ENCODE measurements around the gene ZNF503.
"Not testable (repeated sequence)": the region's sequence is repeated elsewhere in the genome, so short reads cannot be mapped to it uniquely, and the experiment has no call there.

ZNF503 gene

DNA sequence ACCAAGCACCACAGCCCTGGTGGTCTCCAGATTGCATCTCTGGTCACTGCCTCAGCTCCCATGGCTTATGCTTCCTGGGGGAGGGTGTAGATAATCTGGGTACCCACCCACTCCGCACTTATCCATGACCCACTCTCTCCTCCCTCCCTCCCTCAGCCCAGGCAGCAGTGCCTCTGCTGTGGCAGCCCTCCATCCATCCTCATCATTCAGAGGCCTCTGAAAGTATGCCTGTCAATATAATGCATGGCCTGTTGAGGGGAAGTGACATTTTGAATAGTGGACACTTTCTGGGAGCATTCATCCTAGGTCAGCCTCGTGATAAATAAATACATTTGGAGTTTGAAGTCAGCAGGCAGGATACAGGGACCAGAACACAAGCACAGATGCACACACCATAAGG, 23.2 kb downstream of the ZNF503 start:
- H3K4me3 ChIP-seq (ENCODE audit: low read depth in 1 of 2, low read length in 2 of 2): no peak overlapping the region
- no peak overlapping the region for H3K27ac ChIP-seq (ENCODE audit: low read length)
- no peaks in the 10 kb centered on the region for H3K4me1 ChIP-seq (ENCODE audit: control insufficient read depth in 1 of 2, insufficient read depth in 2 of 2, low read length in 2 of 2)
- no peaks in the 10 kb centered on the region for H3K27me3 ChIP-seq (ENCODE audit: low read depth, low read length)
- no peaks in the 10 kb centered on the region for H3K36me3 ChIP-seq (ENCODE audit: control insufficient read depth in 1 of 2, insufficient read depth in 2 of 2, low read length in 2 of 2)
- H3K9me3 ChIP-seq (ENCODE audit: control insufficient read depth in 1 of 2, low read length in 2 of 2): no peaks in the 10 kb centered on the region

DNA sequence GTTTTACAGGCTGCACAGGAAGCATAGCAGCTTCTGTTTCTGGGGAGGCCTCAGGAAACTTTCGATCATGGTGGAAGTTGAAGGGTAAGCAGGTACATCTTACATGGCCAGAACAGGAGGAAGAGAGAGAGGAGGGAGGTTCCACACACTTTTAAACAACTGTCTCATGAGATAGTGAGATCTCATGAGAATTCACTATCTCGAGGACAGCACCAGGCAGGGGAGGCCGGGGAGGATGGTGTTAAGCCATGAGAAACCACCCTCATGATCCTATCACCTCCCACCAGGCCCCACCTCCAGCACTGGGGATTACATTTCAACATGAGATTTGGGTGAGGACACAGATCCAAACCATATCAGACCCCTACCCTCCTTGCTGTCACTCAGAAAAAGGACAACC, 23.7 kb downstream of the ZNF503 start:
- Histone ChIP-seq H3K27ac (ENCODE audit: low read length) (no peak overlapping the region), H3K4me3 (ENCODE audit: low read depth in 1 of 2, low read length in 2 of 2) (no peak overlapping the region), H3K9me3 (ENCODE audit: control insufficient read depth in 1 of 2, low read length in 2 of 2) (no peaks in the 10 kb centered on the region), H3K36me3 (ENCODE audit: control insufficient read depth in 1 of 2, insufficient read depth in 2 of 2, low read length in 2 of 2) (no peaks in the 10 kb centered on the region), H3K4me1 (ENCODE audit: control insufficient read depth in 1 of 2, insufficient read depth in 2 of 2, low read length in 2 of 2) (no peaks in the 10 kb centered on the region), H3K27me3 (ENCODE audit: low read depth, low read length) (no peaks in the 10 kb centered on the region)

DNA sequence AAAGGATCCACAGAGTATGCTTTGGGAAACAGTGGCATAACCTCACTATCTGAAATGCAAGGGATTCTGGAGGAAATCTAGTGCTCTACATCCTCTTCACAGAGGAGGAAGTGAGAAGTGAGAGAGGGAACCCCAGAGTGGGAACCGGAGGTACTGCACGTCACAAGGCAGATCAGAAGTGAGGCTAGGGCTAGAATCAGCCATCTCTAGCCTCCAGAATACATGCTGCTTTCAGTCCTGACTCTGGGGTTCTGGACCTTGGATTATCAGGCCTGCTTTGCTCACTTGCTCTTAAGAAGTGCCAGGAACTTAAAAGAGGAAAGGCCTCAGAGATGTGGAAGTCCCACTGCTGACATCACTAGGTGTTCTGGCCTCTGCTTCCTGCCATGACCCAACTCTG, 25.7 kb downstream of the ZNF503 start:
- no peaks in the 10 kb centered on the region for H3K36me3 ChIP-seq (ENCODE audit: control insufficient read depth in 1 of 2, insufficient read depth in 2 of 2, low read length in 2 of 2)
- H3K27ac ChIP-seq (ENCODE audit: low read length): no peak overlapping the region
- no peaks in the 10 kb centered on the region for H3K27me3 ChIP-seq (ENCODE audit: low read depth, low read length)
- no peak overlapping the region for H3K4me3 ChIP-seq (ENCODE audit: low read depth in 1 of 2, low read length in 2 of 2)
- H3K9me3 ChIP-seq (ENCODE audit: control insufficient read depth in 1 of 2, low read length in 2 of 2): no peaks in the 10 kb centered on the region
- H3K4me1 ChIP-seq (ENCODE audit: control insufficient read depth in 1 of 2, insufficient read depth in 2 of 2, low read length in 2 of 2): no peaks in the 10 kb centered on the region

DNA sequence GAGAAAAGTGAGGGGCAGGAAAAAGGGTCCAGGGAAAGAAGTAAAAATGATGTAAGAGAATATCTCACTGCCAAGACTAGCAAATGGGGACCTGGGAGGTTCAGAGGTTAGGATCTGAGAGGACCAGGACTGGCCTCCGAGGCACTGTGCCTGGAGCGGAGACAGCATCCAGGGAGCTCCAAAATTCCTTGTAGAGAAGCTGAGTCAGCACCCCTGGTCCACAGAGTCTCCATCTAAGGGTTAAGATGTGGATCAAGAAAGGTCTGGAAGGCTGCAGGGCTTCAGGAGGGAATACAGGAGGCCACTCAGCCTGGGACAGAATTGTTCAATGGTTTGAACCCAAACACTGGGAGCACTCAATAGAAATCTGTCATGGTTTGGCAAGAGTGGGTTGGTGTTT, 30.6 kb downstream of the ZNF503 start:
- Histone ChIP-seq H3K36me3 (ENCODE audit: control insufficient read depth in 1 of 2, insufficient read depth in 2 of 2, low read length in 2 of 2) (no peaks in the 10 kb centered on the region), H3K4me3 (ENCODE audit: low read depth in 1 of 2, low read length in 2 of 2) (no peak overlapping the region), H3K9me3 (ENCODE audit: control insufficient read depth in 1 of 2, low read length in 2 of 2) (no peaks in the 10 kb centered on the region), H3K27ac (ENCODE audit: low read length) (no peak overlapping the region), H3K27me3 (ENCODE audit: low read depth, low read length) (no peaks in the 10 kb centered on the region), H3K4me1 (ENCODE audit: control insufficient read depth in 1 of 2, insufficient read depth in 2 of 2, low read length in 2 of 2) (no peaks in the 10 kb centered on the region)

DNA sequence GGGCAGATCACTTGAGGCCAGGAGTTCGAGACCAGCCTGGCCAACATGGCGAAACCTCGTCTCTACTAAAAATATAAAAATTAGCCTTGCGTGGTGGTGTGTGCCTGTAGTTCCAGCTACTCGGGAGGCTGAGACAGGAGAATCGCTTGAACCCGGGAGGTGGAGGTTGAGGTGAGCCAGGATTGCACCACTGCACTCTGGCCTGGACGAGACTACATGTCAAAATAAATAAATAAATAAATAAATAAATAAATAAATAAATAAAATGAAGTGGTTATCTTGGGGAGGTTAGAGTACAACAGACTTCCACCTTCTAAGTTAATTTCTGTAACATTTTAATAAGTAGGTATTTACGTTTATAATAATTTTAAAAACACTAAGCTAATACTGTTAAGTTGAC, 31.7 kb downstream of the ZNF503 start:
- H3K4me1 ChIP-seq (ENCODE audit: control insufficient read depth in 1 of 2, insufficient read depth in 2 of 2, low read length in 2 of 2); H3K27me3 ChIP-seq (ENCODE audit: low read depth, low read length); H3K4me3 ChIP-seq (ENCODE audit: low read depth in 1 of 2, low read length in 2 of 2); H3K27ac ChIP-seq (ENCODE audit: low read length); H3K36me3 ChIP-seq (ENCODE audit: control insufficient read depth in 1 of 2, insufficient read depth in 2 of 2, low read length in 2 of 2); H3K9me3 ChIP-seq (ENCODE audit: control insufficient read depth in 1 of 2, low read length in 2 of 2): not testable (repeated sequence)

DNA sequence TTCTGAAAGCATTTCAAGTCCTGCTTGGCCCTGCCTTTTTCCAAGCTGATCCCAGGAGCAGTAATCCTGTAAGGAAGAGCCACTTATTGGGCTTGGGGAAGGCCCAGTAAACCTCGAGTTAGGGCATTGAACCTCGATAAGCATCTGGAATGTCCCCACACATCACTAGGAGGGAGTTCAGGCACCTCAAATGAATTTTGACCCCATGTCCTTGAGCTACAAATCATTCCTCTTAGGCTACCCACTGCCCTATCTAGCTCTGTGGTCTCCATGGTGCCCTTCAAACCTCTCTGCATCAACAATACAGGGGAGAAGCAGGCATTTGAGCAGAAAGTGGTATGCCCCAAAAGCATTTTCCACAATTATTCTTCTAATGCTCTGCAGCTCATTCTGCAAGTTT, 33.7 kb downstream of the ZNF503 start:
- H3K9me3 ChIP-seq (ENCODE audit: control insufficient read depth in 1 of 2, low read length in 2 of 2): no peaks in the 10 kb centered on the region
- no peaks in the 10 kb centered on the region for H3K36me3 ChIP-seq (ENCODE audit: control insufficient read depth in 1 of 2, insufficient read depth in 2 of 2, low read length in 2 of 2)
- no peak overlapping the region for H3K27ac ChIP-seq (ENCODE audit: low read length)
- no peak overlapping the region for H3K4me3 ChIP-seq (ENCODE audit: low read depth in 1 of 2, low read length in 2 of 2)
- H3K27me3 ChIP-seq (ENCODE audit: low read depth, low read length): no peaks in the 10 kb centered on the region
- H3K4me1 ChIP-seq (ENCODE audit: control insufficient read depth in 1 of 2, insufficient read depth in 2 of 2, low read length in 2 of 2): no peaks in the 10 kb centered on the region

DNA sequence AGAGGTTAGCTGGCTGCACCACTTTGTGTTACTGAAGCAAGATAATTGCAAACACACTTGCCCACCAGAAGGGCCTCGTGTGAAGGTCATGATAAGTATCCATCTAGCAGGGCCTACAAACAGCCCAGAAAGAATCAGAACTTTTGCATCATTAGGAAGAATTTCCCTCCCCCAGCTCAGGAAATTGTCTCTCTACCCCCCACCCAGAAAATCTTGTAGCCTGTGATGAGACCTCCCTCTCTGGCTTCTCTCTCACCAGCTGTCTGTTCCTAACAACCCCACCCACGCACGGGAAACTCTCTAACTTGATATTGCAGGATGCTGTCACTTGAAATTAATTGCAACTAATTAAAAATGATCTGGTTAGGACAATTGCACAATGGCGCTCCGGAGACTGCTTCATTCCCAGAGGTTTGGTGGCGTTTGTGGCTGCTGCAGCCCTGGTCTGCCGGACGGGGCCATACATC, 34.5 kb downstream of the ZNF503 start:
- Histone ChIP-seq H3K27me3 (ENCODE audit: low read depth, low read length) (no peaks in the 10 kb centered on the region), H3K9me3 (ENCODE audit: control insufficient read depth in 1 of 2, low read length in 2 of 2) (no peaks in the 10 kb centered on the region), H3K27ac (ENCODE audit: low read length) (no peak overlapping the region), H3K36me3 (ENCODE audit: control insufficient read depth in 1 of 2, insufficient read depth in 2 of 2, low read length in 2 of 2) (no peaks in the 10 kb centered on the region), H3K4me1 (ENCODE audit: control insufficient read depth in 1 of 2, insufficient read depth in 2 of 2, low read length in 2 of 2) (no peaks in the 10 kb centered on the region), H3K4me3 (ENCODE audit: low read depth in 1 of 2, low read length in 2 of 2) (no peak overlapping the region)

DNA sequence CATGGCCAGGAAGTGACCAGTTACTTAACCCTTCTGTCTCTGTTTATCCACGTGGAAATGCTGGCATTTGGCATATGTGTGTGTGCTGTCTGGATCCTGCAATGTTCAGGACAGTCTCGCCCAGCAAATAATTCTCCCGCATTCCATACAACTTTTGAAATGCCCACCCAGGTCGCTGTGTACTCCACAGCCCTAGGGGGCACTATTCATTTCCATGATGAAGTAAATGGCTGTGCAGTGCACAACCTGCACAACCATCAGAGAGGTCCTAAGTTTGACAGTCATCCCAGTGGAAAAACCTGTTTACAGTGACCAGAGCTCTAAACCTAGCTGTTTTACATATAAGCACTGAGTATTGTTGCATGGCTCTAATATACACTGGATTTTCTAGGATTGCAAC, 38.1 kb downstream of the ZNF503 start:
- Histone ChIP-seq H3K4me3 (ENCODE audit: low read depth in 1 of 2, low read length in 2 of 2) (no peak overlapping the region), H3K36me3 (ENCODE audit: control insufficient read depth in 1 of 2, insufficient read depth in 2 of 2, low read length in 2 of 2) (no peaks in the 10 kb centered on the region), H3K4me1 (ENCODE audit: control insufficient read depth in 1 of 2, insufficient read depth in 2 of 2, low read length in 2 of 2) (no peaks in the 10 kb centered on the region), H3K27me3 (ENCODE audit: low read depth, low read length) (peaks cover 3% of the 10 kb centered on the region), H3K9me3 (ENCODE audit: control insufficient read depth in 1 of 2, low read length in 2 of 2) (no peaks in the 10 kb centered on the region), H3K27ac (ENCODE audit: low read length) (no peak overlapping the region)

DNA sequence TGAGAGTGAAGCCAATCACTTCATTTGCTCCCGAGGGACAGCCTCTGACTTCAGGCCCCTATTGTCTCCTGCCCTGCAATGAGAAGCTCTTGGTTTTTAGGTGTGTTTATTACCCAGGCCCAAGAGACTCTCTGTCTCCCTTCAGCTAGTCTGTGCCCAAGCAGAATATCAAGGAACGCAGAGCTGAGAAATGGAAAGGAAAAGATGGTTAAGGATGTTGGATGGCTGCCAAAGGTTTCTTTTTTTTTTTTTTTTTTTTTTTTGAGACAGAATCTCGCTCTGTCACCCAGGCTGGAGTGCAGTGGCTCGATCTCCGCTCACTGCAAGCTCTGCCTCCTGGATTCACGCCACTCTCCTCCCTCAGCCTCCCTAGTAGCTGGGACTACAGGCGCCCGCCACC, 41.7 kb downstream of the ZNF503 start:
- H3K36me3 ChIP-seq (ENCODE audit: control insufficient read depth in 1 of 2, insufficient read depth in 2 of 2, low read length in 2 of 2); H3K9me3 ChIP-seq (ENCODE audit: control insufficient read depth in 1 of 2, low read length in 2 of 2); H3K4me1 ChIP-seq (ENCODE audit: control insufficient read depth in 1 of 2, insufficient read depth in 2 of 2, low read length in 2 of 2); H3K27me3 ChIP-seq (ENCODE audit: low read depth, low read length); H3K27ac ChIP-seq (ENCODE audit: low read length); H3K4me3 ChIP-seq (ENCODE audit: low read depth in 1 of 2, low read length in 2 of 2): not testable (repeated sequence)

DNA sequence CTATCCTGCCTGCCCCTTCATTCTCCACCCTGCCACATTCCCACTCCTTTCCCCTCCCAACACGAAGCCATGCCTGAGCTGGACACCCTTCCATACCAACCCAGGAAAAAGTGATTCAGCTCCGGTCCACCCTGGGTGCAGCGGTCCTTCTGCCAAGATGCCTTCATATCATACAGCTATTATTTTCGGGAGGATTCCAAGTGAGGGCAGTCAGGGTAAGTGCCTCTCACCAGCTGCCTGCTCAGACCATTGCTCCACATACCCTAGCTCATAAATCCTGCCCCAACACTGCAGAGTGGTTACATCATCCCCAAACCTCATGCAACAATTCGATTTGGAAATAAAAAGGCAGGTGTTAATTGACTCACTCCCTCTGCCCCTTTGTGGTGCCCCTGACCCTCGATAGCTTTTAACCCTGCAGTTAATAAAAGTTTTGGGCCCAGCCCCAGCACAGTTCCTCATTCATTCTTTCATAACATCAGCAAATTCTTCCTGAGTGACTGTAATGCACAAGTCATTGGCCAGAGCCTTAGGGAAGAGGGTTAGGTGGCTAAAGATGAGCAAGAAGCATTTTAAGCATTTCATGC, 42.6 kb downstream of the ZNF503 start:
- Histone ChIP-seq H3K4me3 (ENCODE audit: low read depth in 1 of 2, low read length in 2 of 2) (no peak overlapping the region), H3K4me1 (ENCODE audit: control insufficient read depth in 1 of 2, insufficient read depth in 2 of 2, low read length in 2 of 2) (no peaks in the 10 kb centered on the region), H3K36me3 (ENCODE audit: control insufficient read depth in 1 of 2, insufficient read depth in 2 of 2, low read length in 2 of 2) (no peaks in the 10 kb centered on the region), H3K27ac (ENCODE audit: low read length) (no peak overlapping the region), H3K27me3 (ENCODE audit: low read depth, low read length) (peaks cover 3% of the 10 kb centered on the region), H3K9me3 (ENCODE audit: control insufficient read depth in 1 of 2, low read length in 2 of 2) (peaks cover 0 to 8% of the 10 kb centered on the region in 2 donors)

DNA sequence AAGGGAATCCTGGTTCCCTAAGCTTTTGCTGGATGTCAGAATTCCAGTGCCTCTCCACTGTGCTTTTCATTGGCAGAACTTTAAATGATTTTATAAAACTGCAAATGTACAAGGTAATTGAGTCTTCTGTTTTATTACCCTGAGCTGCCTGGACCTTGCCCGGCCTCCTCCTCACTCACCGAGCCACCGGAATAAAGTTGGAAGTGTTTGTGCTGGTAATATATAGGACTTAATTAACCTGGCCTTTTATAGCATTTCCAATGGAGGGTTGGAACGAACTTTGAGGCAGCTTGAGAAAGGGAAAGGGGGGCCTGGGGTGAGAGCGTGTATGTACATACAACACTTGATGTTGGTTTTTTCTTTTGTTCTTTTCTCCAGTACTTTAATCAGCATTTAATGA, 43.4 kb downstream of the ZNF503 start:
- H3K4me3 ChIP-seq (ENCODE audit: low read depth in 1 of 2, low read length in 2 of 2): no peak overlapping the region
- H3K27me3 ChIP-seq (ENCODE audit: low read depth, low read length): peaks cover 3% of the 10 kb centered on the region
- no peaks in the 10 kb centered on the region for H3K4me1 ChIP-seq (ENCODE audit: control insufficient read depth in 1 of 2, insufficient read depth in 2 of 2, low read length in 2 of 2)
- H3K27ac ChIP-seq (ENCODE audit: low read length): no peak overlapping the region
- H3K9me3 ChIP-seq (ENCODE audit: control insufficient read depth in 1 of 2, low read length in 2 of 2): peaks cover 0 to 8% of the 10 kb centered on the region in 2 donors
- H3K36me3 ChIP-seq (ENCODE audit: control insufficient read depth in 1 of 2, insufficient read depth in 2 of 2, low read length in 2 of 2): no peaks in the 10 kb centered on the region

DNA sequence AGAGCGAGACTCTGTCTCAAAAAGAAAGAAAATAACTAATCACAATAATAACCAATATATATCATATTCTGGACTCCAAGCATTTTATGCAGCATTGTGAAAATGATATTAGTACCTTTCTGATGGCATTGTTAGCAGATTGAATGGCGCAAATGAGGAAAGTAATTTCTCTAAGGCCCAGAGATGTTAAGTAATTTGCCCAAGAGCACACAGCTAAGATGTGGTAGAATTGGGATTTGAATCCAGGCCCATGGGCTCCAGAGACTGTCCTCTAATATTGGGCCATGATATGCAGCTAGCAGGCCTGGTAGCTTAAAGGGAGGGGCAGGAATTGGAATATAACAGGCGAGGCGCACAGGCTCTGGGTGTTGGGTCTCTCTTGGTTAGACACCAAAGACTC, 44.1 kb downstream of the ZNF503 start:
- peaks cover 3% of the 10 kb centered on the region for H3K27me3 ChIP-seq (ENCODE audit: low read depth, low read length)
- H3K36me3 ChIP-seq (ENCODE audit: control insufficient read depth in 1 of 2, insufficient read depth in 2 of 2, low read length in 2 of 2): no peaks in the 10 kb centered on the region
- peaks cover 0 to 8% of the 10 kb centered on the region in 2 donors for H3K9me3 ChIP-seq (ENCODE audit: control insufficient read depth in 1 of 2, low read length in 2 of 2)
- no peak overlapping the region for H3K4me3 ChIP-seq (ENCODE audit: low read depth in 1 of 2, low read length in 2 of 2)
- no peaks in the 10 kb centered on the region for H3K4me1 ChIP-seq (ENCODE audit: control insufficient read depth in 1 of 2, insufficient read depth in 2 of 2, low read length in 2 of 2)
- no peak overlapping the region for H3K27ac ChIP-seq (ENCODE audit: low read length)

Data from muscle layer of duodenum (tissue), 2 donors.